ENCODE data around the gene LYSET.

DNA sequence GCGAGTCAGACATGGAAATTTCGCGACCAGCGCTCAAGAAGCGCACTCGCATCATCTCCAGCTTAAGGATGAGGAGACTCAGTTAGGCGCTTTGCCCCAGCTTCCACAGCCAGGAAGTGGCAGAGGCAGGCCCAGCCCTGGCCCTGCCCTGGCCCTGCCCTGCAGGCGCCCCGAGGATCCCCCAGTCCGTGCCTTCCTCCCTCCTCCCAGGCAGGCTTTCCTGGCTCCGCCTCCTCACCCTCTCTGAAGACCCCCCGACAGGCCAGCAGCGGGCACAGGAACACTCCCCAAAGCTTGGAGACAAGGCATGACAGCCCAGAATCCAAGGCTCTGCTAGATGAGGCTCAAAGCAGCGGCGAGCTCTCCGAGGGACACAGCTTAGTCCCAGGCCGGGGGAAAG, 47.0 kb downstream of the LYSET start:
- TF ChIP-seq EZH2phosphoT487 (IDR thresholded peaks at IDR 0.05) (no peak), EZH2 (IDR thresholded peaks at IDR 0.05) (no peak)

Data from neural progenitor cell (in vitro differentiated cells).